Peyer's patch (tissue), 4 donors: Measurements from ENCODE around the gene LMAN2L. TPM values are rescaled to one million over a fixed set of nuclear protein-coding genes. Genes with fewer than 3 reads are reported as not detected.

Experiments used
- DNase-seq, 3 donors: peaks; one replicate each; pipeline ENCODE4 v3.0.0-alpha.2; 2017 to 2019
- H3K27ac ChIP-seq, 4 donors: fragments of 200-600 bp; sonication (generic); one replicate each; pipeline ENCODE4 v1.5.1; 2016 to 2019
- H3K27me3 ChIP-seq, 2 donors: fragments of 200-600 bp; sonication (generic); one replicate each; pipeline ENCODE4 v1.5.1; 2019
- H3K36me3 ChIP-seq, 3 donors: fragments of 200-600 bp; sonication (generic); one replicate each; pipeline ENCODE4 v1.5.1; 2016 to 2019
- H3K4me1 ChIP-seq, 4 donors: fragments of 200-600 bp; sonication (generic); one replicate each; pipeline ENCODE4 v1.5.1; 2016 to 2019
- H3K4me3 ChIP-seq, 4 donors: fragments of 200-600 bp; sonication (generic); 1 replicate in 3 of 4; 2 replicates in 1 of 4; pipeline ENCODE4 v1.5.1; 2016 to 2019; ENCODE audit warnings: mild to moderate bottlenecking in 1 of 4
- H3K9me3 ChIP-seq, 4 donors: fragments of 200-600 bp; sonication (generic); one replicate each; pipeline ENCODE4 v1.5.1; 2016 to 2019; ENCODE audit warnings: mild to moderate bottlenecking in 1 of 4
- POLR2A ChIP-seq, 2 donors: fragments of 450-650 bp; IDR thresholded peaks; one replicate each; pipeline ENCODE4 v1.5.1; 2017; ENCODE audit warnings: antibody characterized with exemption in 2 of 2, mild to moderate bottlenecking in 2 of 2, moderate library complexity in 2 of 2
- total RNA-seq, 4 donors: library from RNA; depleted of rRNA; stranded (reverse); fragments of >200 nt; gene quantifications; one replicate each; pipeline ENCODE4 v1.1.0, GENCODE V29; 2016
- TF ChIP-seq, protein P1 (sequence below), 6 experiments: fragments of 450-650 bp in 4 of 6; fragments of 200-600 bp in 2 of 6; sonication (generic) in 1 of 6; IDR thresholded peaks; one replicate each; pipeline ENCODE4 v1.5.1; 2017 to 2019; ENCODE audit warnings: antibody characterized with exemption in 6 of 6, mild to moderate bottlenecking in 3 of 6, moderate library complexity in 1 of 6

LMAN2L gene
- total RNA-seq, 4 donors from 2014 or later, result 9.4 to 12.5 (median 10.8) TPM

DNA sequence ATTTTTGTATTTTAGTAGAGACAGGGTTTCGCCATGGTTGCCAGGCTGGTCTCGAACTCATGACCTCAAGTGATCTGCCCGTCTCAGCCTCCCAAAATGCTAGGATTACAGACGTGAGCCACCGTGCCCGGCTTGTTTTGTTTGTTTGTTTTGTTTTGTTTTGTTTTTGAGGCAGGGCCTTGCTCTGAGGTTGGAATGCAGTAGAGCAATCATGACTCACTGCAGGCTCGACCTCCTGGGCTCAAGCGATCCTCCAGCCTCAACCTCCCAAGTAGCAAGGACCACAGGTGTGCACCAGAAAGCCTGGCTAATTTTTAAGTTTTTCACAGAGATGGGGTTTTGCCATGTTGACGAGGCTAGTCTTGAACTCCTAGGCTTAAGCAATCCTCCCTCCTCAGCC is 11.9 kb upstream of the LMAN2L start:
- Histone ChIP-seq H3K27me3 (no peaks in the 10 kb centered on the region), H3K36me3 (no peaks in the 10 kb centered on the region), H3K4me1 (no peaks in the 10 kb centered on the region), H3K4me3 (no peak overlapping the region), H3K27ac (no peak overlapping the region), H3K9me3 (no peaks in the 10 kb centered on the region)
- TF ChIP-seq, protein P1, sequence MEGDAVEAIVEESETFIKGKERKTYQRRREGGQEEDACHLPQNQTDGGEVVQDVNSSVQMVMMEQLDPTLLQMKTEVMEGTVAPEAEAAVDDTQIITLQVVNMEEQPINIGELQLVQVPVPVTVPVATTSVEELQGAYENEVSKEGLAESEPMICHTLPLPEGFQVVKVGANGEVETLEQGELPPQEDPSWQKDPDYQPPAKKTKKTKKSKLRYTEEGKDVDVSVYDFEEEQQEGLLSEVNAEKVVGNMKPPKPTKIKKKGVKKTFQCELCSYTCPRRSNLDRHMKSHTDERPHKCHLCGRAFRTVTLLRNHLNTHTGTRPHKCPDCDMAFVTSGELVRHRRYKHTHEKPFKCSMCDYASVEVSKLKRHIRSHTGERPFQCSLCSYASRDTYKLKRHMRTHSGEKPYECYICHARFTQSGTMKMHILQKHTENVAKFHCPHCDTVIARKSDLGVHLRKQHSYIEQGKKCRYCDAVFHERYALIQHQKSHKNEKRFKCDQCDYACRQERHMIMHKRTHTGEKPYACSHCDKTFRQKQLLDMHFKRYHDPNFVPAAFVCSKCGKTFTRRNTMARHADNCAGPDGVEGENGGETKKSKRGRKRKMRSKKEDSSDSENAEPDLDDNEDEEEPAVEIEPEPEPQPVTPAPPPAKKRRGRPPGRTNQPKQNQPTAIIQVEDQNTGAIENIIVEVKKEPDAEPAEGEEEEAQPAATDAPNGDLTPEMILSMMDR (IDR thresholded peaks at IDR 0.05), result no peak
- no peak for TF ChIP-seq POLR2A (IDR thresholded peaks at IDR 0.05)
- no peak for DNase-seq

DNA sequence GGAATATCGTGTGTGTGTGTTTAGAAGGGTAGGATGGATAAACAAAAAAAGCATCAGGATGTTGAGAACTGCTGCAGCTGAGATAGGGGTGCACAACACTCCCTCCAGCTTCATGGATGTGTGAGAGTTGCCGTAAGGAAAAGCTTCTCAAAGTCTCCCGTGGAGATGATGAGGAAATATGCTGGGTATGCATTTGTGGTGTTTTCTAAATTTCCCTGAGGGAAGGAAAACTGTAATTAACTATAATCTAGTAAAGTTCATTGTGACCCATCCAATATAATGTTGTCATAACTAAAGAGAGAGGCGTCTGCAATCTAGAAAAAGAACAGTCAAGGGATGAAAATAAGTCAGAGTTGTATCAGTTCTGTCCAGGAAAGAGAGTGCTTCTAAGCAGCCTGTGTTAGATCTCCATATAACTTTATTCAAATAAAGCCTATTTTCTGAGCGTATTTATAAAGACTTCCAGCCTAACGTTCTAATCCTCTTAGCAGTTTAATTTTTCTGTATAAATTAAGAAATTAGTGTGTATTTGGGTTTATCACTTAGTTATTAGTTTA is 7.3 kb upstream of the LMAN2L start:
- TF ChIP-seq, protein P1 (IDR thresholded peaks at IDR 0.05), result no peak
- TF ChIP-seq POLR2A (IDR thresholded peaks at IDR 0.05), result no peak
- Histone ChIP-seq H3K9me3 (no peaks in the 10 kb centered on the region), H3K4me1 (no peaks in the 10 kb centered on the region), H3K4me3 (no peak overlapping the region), H3K27ac (no peak overlapping the region), H3K27me3 (no peaks in the 10 kb centered on the region), H3K36me3 (no peaks in the 10 kb centered on the region)
- no peak for DNase-seq

DNA sequence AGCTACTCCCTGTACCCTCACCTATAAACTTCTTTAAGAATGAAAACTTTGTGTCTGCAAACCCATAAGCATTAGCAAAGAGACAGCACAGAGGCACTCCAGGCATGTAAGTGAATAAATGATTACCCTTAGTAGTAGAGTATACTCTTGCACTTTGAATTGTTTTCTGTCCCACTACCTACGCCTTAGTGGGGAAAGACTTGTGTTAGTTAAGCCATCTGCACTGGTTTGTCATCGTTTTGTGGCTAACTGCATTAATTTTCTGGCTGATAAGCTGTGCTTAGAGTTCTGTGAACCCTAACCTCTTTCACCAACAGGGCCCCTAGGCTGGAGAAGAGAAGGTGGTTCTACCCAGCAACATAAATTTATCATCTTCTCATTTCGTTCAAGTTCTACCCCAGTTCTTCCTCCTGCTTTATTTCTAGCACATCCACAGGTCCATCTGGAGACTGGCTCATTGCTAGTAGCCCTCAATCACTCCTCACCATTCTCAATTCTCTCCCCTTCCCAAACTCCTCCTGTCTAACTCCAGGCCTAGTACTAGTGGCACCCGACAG is 710 bp downstream of the LMAN2L start:
- no peak for TF ChIP-seq POLR2A (IDR thresholded peaks at IDR 0.05)
- TF ChIP-seq, protein P1 (IDR thresholded peaks at IDR 0.05), result no peak
- Histone ChIP-seq H3K4me3 (peak overlapping the region; percentile 70 to 90 (median 78)), H3K27me3 (no peaks in the 10 kb centered on the region), H3K27ac (peak overlapping the region; percentile 66 to 74 (median 72)), H3K4me1 (peaks cover 0 to 15% (median 7%) of the 10 kb centered on the region in 4 donors), H3K36me3 (peaks cover 0 to 11% (median 0%) of the 10 kb centered on the region in 3 donors), H3K9me3 (no peaks in the 10 kb centered on the region)
- DNase-seq, result no peak

DNA sequence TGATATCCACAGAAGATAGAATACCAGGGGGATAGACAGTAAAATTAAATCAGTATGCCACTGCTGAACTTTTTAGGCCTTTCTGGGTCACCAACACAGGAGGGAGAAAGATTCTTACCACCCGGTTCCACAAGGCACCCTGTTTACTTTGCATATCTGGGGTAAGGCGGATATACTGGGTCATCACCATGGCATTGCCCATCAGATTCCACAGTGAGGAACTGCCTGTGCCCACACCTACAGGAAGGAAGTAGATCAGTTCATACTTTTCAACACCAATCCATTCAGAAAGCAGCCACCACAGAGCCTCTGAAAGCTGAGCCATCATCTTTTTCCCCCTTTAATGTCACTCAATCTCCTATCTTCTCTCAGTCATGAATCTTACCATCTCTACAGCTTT is 2.0 kb downstream of the LMAN2L start:
- no peaks in the 10 kb centered on the region for H3K27me3 ChIP-seq
- H3K27ac ChIP-seq, result no peak overlapping the region
- H3K36me3 ChIP-seq, result peaks cover 0 to 25% (median 0%) of the 10 kb centered on the region in 3 donors
- no peaks in the 10 kb centered on the region for H3K9me3 ChIP-seq
- H3K4me3 ChIP-seq, result no peak overlapping the region
- TF ChIP-seq, protein P1 (IDR thresholded peaks at IDR 0.05), result no peak
- no peak for TF ChIP-seq POLR2A (IDR thresholded peaks at IDR 0.05)
- peaks cover 0 to 15% (median 7%) of the 10 kb centered on the region in 4 donors for H3K4me1 ChIP-seq
- no peak for DNase-seq

DNA sequence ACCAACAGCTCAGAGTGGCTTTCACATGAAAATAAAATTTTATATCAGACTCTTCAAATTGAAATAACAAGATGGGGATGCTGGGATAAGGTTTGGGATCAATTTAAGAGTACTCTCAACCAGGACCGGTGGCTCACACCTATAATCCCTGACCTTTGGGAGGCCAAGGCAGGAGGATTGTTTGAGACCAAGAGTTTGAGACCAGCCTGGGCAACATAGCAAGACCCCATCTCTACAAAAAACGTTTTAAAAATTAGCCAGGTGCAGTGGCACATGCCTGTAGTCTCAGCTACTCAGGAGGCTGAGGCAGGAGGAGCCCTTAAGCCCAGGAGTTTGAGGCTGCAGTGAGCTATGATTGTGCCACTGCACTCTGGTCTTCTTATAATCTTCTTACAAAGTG is 2.6 kb downstream of the LMAN2L start:
- Histone ChIP-seq H3K4me3 (no peak overlapping the region), H3K36me3 (peaks cover 0 to 30% (median under 1%) of the 10 kb centered on the region in 3 donors), H3K27me3 (no peaks in the 10 kb centered on the region), H3K9me3 (no peaks in the 10 kb centered on the region), H3K27ac (no peak overlapping the region), H3K4me1 (peaks cover 0 to 15% (median 7%) of the 10 kb centered on the region in 4 donors)
- no peak for DNase-seq
- no peak for TF ChIP-seq POLR2A (IDR thresholded peaks at IDR 0.05)
- TF ChIP-seq, protein P1 (IDR thresholded peaks at IDR 0.05), result no peak
